22Rv1 (cell line): ENCODE results near the gene MINDY4.

Experiments used
- ZFX ChIP-seq: fragments of 450-650 bp; IDR thresholded peaks from 2 replicates; pipeline ENCODE4 v1.6.1; 2017; ENCODE audit warnings: antibody characterized with exemption, borderline replicate concordance
- TF ChIP-seq, protein P1 (sequence below): fragments of 450-650 bp; IDR thresholded peaks from 2 replicates; pipeline ENCODE4 v1.5.1; 2017; ENCODE audit warnings: mild to moderate bottlenecking

- TF ChIP-seq, protein P1, sequence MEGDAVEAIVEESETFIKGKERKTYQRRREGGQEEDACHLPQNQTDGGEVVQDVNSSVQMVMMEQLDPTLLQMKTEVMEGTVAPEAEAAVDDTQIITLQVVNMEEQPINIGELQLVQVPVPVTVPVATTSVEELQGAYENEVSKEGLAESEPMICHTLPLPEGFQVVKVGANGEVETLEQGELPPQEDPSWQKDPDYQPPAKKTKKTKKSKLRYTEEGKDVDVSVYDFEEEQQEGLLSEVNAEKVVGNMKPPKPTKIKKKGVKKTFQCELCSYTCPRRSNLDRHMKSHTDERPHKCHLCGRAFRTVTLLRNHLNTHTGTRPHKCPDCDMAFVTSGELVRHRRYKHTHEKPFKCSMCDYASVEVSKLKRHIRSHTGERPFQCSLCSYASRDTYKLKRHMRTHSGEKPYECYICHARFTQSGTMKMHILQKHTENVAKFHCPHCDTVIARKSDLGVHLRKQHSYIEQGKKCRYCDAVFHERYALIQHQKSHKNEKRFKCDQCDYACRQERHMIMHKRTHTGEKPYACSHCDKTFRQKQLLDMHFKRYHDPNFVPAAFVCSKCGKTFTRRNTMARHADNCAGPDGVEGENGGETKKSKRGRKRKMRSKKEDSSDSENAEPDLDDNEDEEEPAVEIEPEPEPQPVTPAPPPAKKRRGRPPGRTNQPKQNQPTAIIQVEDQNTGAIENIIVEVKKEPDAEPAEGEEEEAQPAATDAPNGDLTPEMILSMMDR: no peak
- TF ChIP-seq ZFX: no peak
These were observed 58.3 kb downstream of the MINDY4 start for GRCh38 chr7:30829471-30829870.
